Kidney epithelial cell (primary cell): ENCODE results near the gene RGP1. TPM values are rescaled to one million over a fixed set of nuclear protein-coding genes. Genes with fewer than 3 reads are reported as not detected.

Experiments
- DNase-seq: peaks from one replicate; pipeline ENCODE4 v3.0.0-alpha.2; 2010; ENCODE audit warnings: low read depth
- H3K27me3 ChIP-seq: 2 replicates; pipeline ENCODE4 v1.6.0; 2011; ENCODE audit warnings: low read length; ENCODE audit not compliant: control insufficient read depth, insufficient read depth
- H3K36me3 ChIP-seq: 2 replicates; pipeline ENCODE4 v1.5.1; 2011; ENCODE audit warnings: low read length; ENCODE audit not compliant: control insufficient read depth, insufficient read depth
- H3K4me3 ChIP-seq: 2 replicates; pipeline ENCODE4 v1.5.1; 2011; ENCODE audit warnings: low read depth, mild to moderate bottlenecking, control low read depth, low read length
- CTCF ChIP-seq: IDR thresholded peaks from 2 replicates; pipeline ENCODE4 v1.5.1; 2011; ENCODE audit warnings: mild to moderate bottlenecking, moderate library complexity, low read length, control low read depth, inconsistent platforms; ENCODE audit not compliant: insufficient read depth, poor library complexity, severe bottlenecking
- total RNA-seq: library from RNA; depleted of rRNA; stranded (reverse); fragments of >200 nt; gene quantifications from 2 replicates; pipeline ENCODE4 v1.2.3, GENCODE V29; 2015

The RGP1 gene
- total RNA-seq, 1 donor from 2014 or later, result 21.5 TPM

GRCh38 chr9:35705372-35705771 lies 43.7 kb upstream of the RGP1 start:
- no peak overlapping the region for H3K4me3 ChIP-seq
- peaks cover 13% of the 10 kb centered on the region for H3K36me3 ChIP-seq
- no peak for TF ChIP-seq CTCF
- no peaks in the 10 kb centered on the region for H3K27me3 ChIP-seq
- no peak for DNase-seq

GRCh38 chr9:35705836-35706430 lies 43.2 kb upstream of the RGP1 start:
- Histone ChIP-seq H3K27me3 (no peaks in the 10 kb centered on the region), H3K36me3 (peaks cover 14% of the 10 kb centered on the region), H3K4me3 (no peak overlapping the region)
- no peak for TF ChIP-seq CTCF
- no peak for DNase-seq

GRCh38 chr9:35706951-35707350 lies 42.1 kb upstream of the RGP1 start:
- H3K36me3 ChIP-seq, result peaks cover 13% of the 10 kb centered on the region
- no peak for DNase-seq
- no peak for TF ChIP-seq CTCF
- no peaks in the 10 kb centered on the region for H3K27me3 ChIP-seq
- no peak overlapping the region for H3K4me3 ChIP-seq

GRCh38 chr9:35708146-35708545 lies 40.9 kb upstream of the RGP1 start:
- DNase-seq, result no peak
- no peaks in the 10 kb centered on the region for H3K27me3 ChIP-seq
- no peak overlapping the region for H3K4me3 ChIP-seq
- no peak for TF ChIP-seq CTCF
- H3K36me3 ChIP-seq, result peaks cover 12% of the 10 kb centered on the region

GRCh38 chr9:35710818-35711500 lies 38.1 kb upstream of the RGP1 start:
- H3K4me3 ChIP-seq, result no peak overlapping the region
- H3K27me3 ChIP-seq, result no peaks in the 10 kb centered on the region
- TF ChIP-seq CTCF, result no peak
- DNase-seq, result no peak
- H3K36me3 ChIP-seq, result peaks cover 11% of the 10 kb centered on the region
